Measurements from ENCODE around the gene NOTCH3.

Gene NOTCH3

GRCh38 chr19:15200553-15201364 is at the start of gene NOTCH3:
NOTCH3 (minus strand) TSS chr19:15200995; CDS start chr19:15200905, 90 bp downstream.
- TF ChIP-seq CTCF (conservative IDR thresholded peaks at IDR 0.05; ENCODE audit: low read length), result no peak
- H3K4me3 ChIP-seq (ENCODE audit: low read length), result peak within 1 kb of the TSS; percentile 76
- DNase-seq (ENCODE audit: low read depth), result no peak

GRCh38 chr19:15250640-15250993 is 49.8 kb upstream of the NOTCH3 start:
- DNase-seq (ENCODE audit: low read depth), result no peak
- no peak for TF ChIP-seq CTCF (conservative IDR thresholded peaks at IDR 0.05; ENCODE audit: low read length)
- peak overlapping the region; percentile 40 for H3K4me3 ChIP-seq (ENCODE audit: low read length)

GRCh38 chr19:15249972-15250639 is 49.3 kb upstream of the NOTCH3 start:
- DNase-seq (ENCODE audit: low read depth), result peak; percentile 94
- peak overlapping the region; percentile 40 for H3K4me3 ChIP-seq (ENCODE audit: low read length)
- no peak for TF ChIP-seq CTCF (conservative IDR thresholded peaks at IDR 0.05; ENCODE audit: low read length)

- TF ChIP-seq CTCF (conservative IDR thresholded peaks at IDR 0.05; ENCODE audit: low read length), result no peak
- 0 out of 2 replicates have a peak overlapping the region, but pooled peaks have one; percentile 13 for H3K4me3 ChIP-seq (ENCODE audit: low read length)
- DNase-seq (ENCODE audit: low read depth), result no peak
These were observed 48.7 kb upstream of the NOTCH3 start for GRCh38 chr19:15249528-15249874.

GRCh38 chr19:15248648-15249527 is 48.1 kb upstream of the NOTCH3 start:
- peak; percentile 92 for DNase-seq (ENCODE audit: low read depth)
- no peak overlapping the region for H3K4me3 ChIP-seq (ENCODE audit: low read length)
- no peak; the same call in 1 of the 2 replicates for TF ChIP-seq CTCF (conservative IDR thresholded peaks at IDR 0.05; ENCODE audit: low read length)

- no peak for DNase-seq (ENCODE audit: low read depth)
- TF ChIP-seq CTCF (conservative IDR thresholded peaks at IDR 0.05; ENCODE audit: low read length), result no peak
- H3K4me3 ChIP-seq (ENCODE audit: low read length), result no peak overlapping the region
These were observed 47.3 kb upstream of the NOTCH3 start for GRCh38 chr19:15248106-15248505.

Measured in AG10803 (cell line).